Breast epithelium (tissue), 3 donors: ENCODE results near the gene MGAT5.

Experiments
- CTCF ChIP-seq, 3 donors: fragments of 450-650 bp; IDR thresholded peaks; one replicate each; pipeline ENCODE4 v1.5.1; 2016 to 2017; ENCODE audit warnings: antibody characterized with exemption in 3 of 3, mild to moderate bottlenecking in 3 of 3, moderate library complexity in 3 of 3
- POLR2A ChIP-seq: fragments of 450-650 bp; IDR thresholded peaks from one replicate; pipeline ENCODE4 v1.6.1; 2016; ENCODE audit warnings: antibody characterized with exemption, mild to moderate bottlenecking, moderate library complexity

DNA sequence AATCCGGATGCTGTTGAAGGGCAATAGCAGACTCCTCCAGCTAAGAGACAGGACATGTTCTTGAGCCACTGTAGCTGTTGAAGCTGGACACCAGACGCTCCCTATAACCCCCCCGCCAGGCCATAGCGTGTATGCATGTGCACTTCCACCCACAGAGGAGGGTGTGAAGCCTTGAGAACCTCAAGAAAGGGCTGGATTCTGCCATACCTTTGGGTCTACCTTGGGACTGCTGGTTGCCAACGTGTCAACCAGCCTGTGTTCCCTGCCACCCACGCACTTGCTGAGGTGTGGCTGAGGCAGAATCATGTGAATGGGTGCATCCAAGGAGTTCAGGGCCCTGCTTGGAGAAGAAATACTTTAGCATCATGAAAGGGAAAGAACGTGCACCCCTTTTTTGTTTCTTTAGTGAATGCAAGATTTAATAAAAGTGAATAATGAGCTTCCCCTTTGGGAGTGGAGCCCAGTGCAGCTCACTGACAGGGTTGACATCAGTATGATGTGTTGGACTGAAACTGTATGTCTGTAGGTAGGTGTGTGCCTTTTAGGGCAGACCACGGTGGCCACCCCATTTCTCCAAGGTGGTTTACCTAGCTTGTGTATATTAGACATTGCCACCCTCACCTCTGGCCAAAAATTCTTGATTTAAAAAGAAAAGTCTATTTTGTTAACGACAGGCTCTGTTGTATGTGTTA lies 198.3 kb downstream of the MGAT5 start:
- no peak for TF ChIP-seq CTCF (IDR thresholded peaks at IDR 0.05)
- TF ChIP-seq POLR2A = no peak
